Panc1 (cell line): ENCODE results near the gene CPZ. TPM values are rescaled to one million over a fixed set of nuclear protein-coding genes. Genes with fewer than 3 reads are reported as not detected.

ENCODE experiments used
- ATAC-seq: fragments of 200-7000 bp; cut with Tn5 transposase; 2 replicates; pipeline ENCODE4 v1.9.1; 2020; ENCODE audit warnings: mild to moderate bottlenecking, moderate library complexity
- BruUV-seq: library from RNA; stranded (reverse); fragments of 400-500 nt; replicated peaks from 2 replicates; lab custom pipeline; 2021; lab: Mats Ljungman, UMichigan
- CTCF ChIA-PET: fragments of 300-600 bp; sonication (Branson Sonifier 250); formaldehyde crosslinking; loops from one replicate; lab custom pipeline; 2022; ENCODE audit warnings: antibody characterized with exemption; lab: Charles Lee
- POLR2A ChIA-PET: fragments of 300-600 bp; sonication (Branson Sonifier 250); formaldehyde crosslinking; loops from one replicate; lab custom pipeline; 2022; ENCODE audit warnings: antibody characterized with exemption; lab: Charles Lee
- DNase-seq: peaks from one replicate; pipeline ENCODE4 v3.0.0-alpha.2; 2010; ENCODE audit warnings: low read depth, low spot score
- H3K27ac ChIP-seq: 2 replicates; pipeline ENCODE4 v1.5.1; 2011; ENCODE audit warnings: mild to moderate bottlenecking, low read length, inconsistent platforms
- H3K27me3 ChIP-seq: fragments of 200-500 bp; sonication (Bioruptor generic); 2 replicates; pipeline ENCODE4 v1.6.0; 2014; ENCODE audit warnings: low read length, inconsistent platforms; ENCODE audit not compliant: control insufficient read depth, insufficient read depth
- H3K36me3 ChIP-seq: fragments of 200-500 bp; sonication (Bioruptor generic); 2 replicates; pipeline ENCODE4 v1.5.1; 2014; ENCODE audit warnings: inconsistent platforms, mild to moderate bottlenecking, low read length, moderate library complexity; ENCODE audit not compliant: control insufficient read depth, insufficient read depth
- H3K4me1 ChIP-seq: 2 replicates; pipeline ENCODE4 v1.5.1; 2011; ENCODE audit warnings: inconsistent platforms, mild to moderate bottlenecking, low read length, moderate library complexity; ENCODE audit not compliant: control insufficient read depth, insufficient read depth
- H3K4me3 ChIP-seq, 2 experiments: 2 replicates each; pipeline ENCODE4 v1.5.1; 2011 to 2012; ENCODE audit warnings: low read depth in 2 of 2, low read length in 2 of 2, mild to moderate bottlenecking in 2 of 2, inconsistent platforms in 1 of 2, moderate library complexity in 1 of 2
- H3K9me3 ChIP-seq: fragments of 200-500 bp; sonication (Bioruptor generic); 2 replicates; pipeline ENCODE4 v1.5.1; 2014; ENCODE audit warnings: low read depth, mild to moderate bottlenecking, inconsistent platforms, low read length, moderate library complexity; ENCODE audit not compliant: control insufficient read depth, insufficient read depth
- CTCF ChIP-seq: fragments of 450-650 bp; IDR thresholded peaks from 2 replicates; pipeline ENCODE4 v1.5.1; 2017; ENCODE audit warnings: mild to moderate bottlenecking
- POLR2AphosphoS5 ChIP-seq: IDR thresholded peaks from 2 replicates; pipeline ENCODE4 v1.6.1; 2012; ENCODE audit warnings: mild to moderate bottlenecking, low read depth, low read length, moderate library complexity
- REST ChIP-seq, 2 experiments: IDR thresholded peaks; 2 replicates each; pipeline ENCODE4 v1.6.1; 2011 to 2012; ENCODE audit warnings: low read depth in 2 of 2, control low read depth in 1 of 2, low read length in 1 of 2, mild to moderate bottlenecking in 1 of 2, moderate library complexity in 1 of 2; ENCODE audit not compliant: insufficient read depth in 1 of 2
- SIN3A ChIP-seq: IDR thresholded peaks from 2 replicates; pipeline ENCODE4 v1.6.1; 2012; ENCODE audit warnings: low read depth, mild to moderate bottlenecking, low read length, moderate library complexity, borderline replicate concordance; ENCODE audit not compliant: insufficient read depth
- TCF7L2 ChIP-seq: IDR thresholded peaks from 2 replicates; pipeline ENCODE4 v1.6.1; 2011; ENCODE audit warnings: mild to moderate bottlenecking, low read depth, low read length, inconsistent platforms
- in situ Hi-C: cut with HindIII; loops from 2 replicates; pipeline ENCODE4 v1.10.0; 2016; ENCODE audit warnings: low sequenced_read_pairs, low pct_unique_long_range_greater_than_20kb
- intact Hi-C: fragments of 100-400 bp; cut with micrococcal nuclease; formaldehyde crosslinking; loops from one replicate; pipeline ENCODE4 v1.10.0; 2022; ENCODE audit not compliant: unreplicated experiment
- total RNA-seq: library from RNA; stranded (reverse); gene quantifications from one replicate; pipeline ENCODE4 v1.2.1, GENCODE V29; 2021; ENCODE audit not compliant: unreplicated experiment

The CPZ gene
- total RNA-seq, 1 experiment from 2014 or later, result 0.15 TPM

GRCh38 chr4:8553216-8553615 lies 39.3 kb upstream of the CPZ start:
- CTCF ChIA-PET, result no interaction called here
- H3K27ac ChIP-seq, result no peak overlapping the region
- no peaks in the 10 kb centered on the region for H3K9me3 ChIP-seq
- in situ Hi-C loops (no loop called here), intact Hi-C loops (no loop called here)
- no peak overlapping the region for H3K4me3 ChIP-seq
- H3K27me3 ChIP-seq, result no peaks in the 10 kb centered on the region
- no peaks in the 10 kb centered on the region for H3K4me1 ChIP-seq
- ATAC-seq (no peak), DNase-seq (no peak)
- TF ChIP-seq TCF7L2 (no peak), REST (IDR thresholded peaks at IDR 0.05; ENCODE audit: insufficient read depth in 1 of 2, low read depth in 2 of 2, low read length in 1 of 2) (no peak), POLR2AphosphoS5 (no peak), CTCF (no peak), SIN3A (no peak)
- no peaks in the 10 kb centered on the region for H3K36me3 ChIP-seq
- POLR2A ChIA-PET, result no interaction called here
- BruUV-seq, result no TSS peak

- H3K27me3 ChIP-seq, result no peaks in the 10 kb centered on the region
- no peaks in the 10 kb centered on the region for H3K4me1 ChIP-seq
- CTCF ChIA-PET, result no interaction called here
- in situ Hi-C loops (no loop called here), intact Hi-C loops (no loop called here)
- no peaks in the 10 kb centered on the region for H3K9me3 ChIP-seq
- no peak overlapping the region for H3K4me3 ChIP-seq
- BruUV-seq, result no TSS peak
- H3K27ac ChIP-seq, result no peak overlapping the region
- ATAC-seq, result no peak
- H3K36me3 ChIP-seq, result no peaks in the 10 kb centered on the region
- no peak for TF ChIP-seq REST (IDR thresholded peaks at IDR 0.05; ENCODE audit: insufficient read depth in 1 of 2, low read depth in 2 of 2, low read length in 1 of 2)
- no peak for TF ChIP-seq TCF7L2
- TF ChIP-seq SIN3A, result no peak
- TF ChIP-seq POLR2AphosphoS5, result no peak
- TF ChIP-seq CTCF, result no peak
- no peak for DNase-seq
- POLR2A ChIA-PET, result no interaction called here
Observed at GRCh38 chr4:8553991-8554405, 38.6 kb upstream of the CPZ start.
